OCI-LY7 (cell line): ENCODE data around the gene HPCAL4. TPM values are rescaled to one million over a fixed set of nuclear protein-coding genes. Genes with fewer than 3 reads are reported as not detected.
A peak's percentile ranks its signal among the peaks of the same experiment; 100 is the strongest.

Experiments used
- BruUV-seq: library from RNA; stranded (reverse); fragments of 400-500 nt; replicated peaks from 2 replicates; lab custom pipeline; 2021; lab: Mats Ljungman, UMichigan
- CTCF ChIA-PET: fragments of 300-600 bp; sonication (Branson Sonifier 250); formaldehyde crosslinking; loops from one replicate; lab custom pipeline; 2022; ENCODE audit warnings: antibody characterized with exemption; ENCODE audit not compliant: unreplicated experiment; lab: Charles Lee
- POLR2A ChIA-PET: fragments of 300-600 bp; sonication (Branson Sonifier 250); formaldehyde crosslinking; loops from one replicate; lab custom pipeline; 2022; ENCODE audit warnings: antibody characterized with exemption; lab: Charles Lee
- DNase-seq: peaks from one replicate; pipeline ENCODE4 v3.0.0-alpha.2; 2015; ENCODE audit warnings: low spot score
- H2AFZ ChIP-seq: fragments of 200-600 bp; sonication (generic), shearing (Covaris generic); 2 replicates; pipeline ENCODE4 v1.6.1; 2014; ENCODE audit warnings: mild to moderate bottlenecking, antibody characterized with exemption, low read length, moderate library complexity
- H3K27ac ChIP-seq: fragments of 200-600 bp; sonication (generic); 2 replicates; pipeline ENCODE4 v1.5.1; 2014; ENCODE audit warnings: mixed run types, low read depth, mild to moderate bottlenecking, moderate library complexity, low read length, inconsistent platforms; ENCODE audit not compliant: poor library complexity, severe bottlenecking
- H3K36me3 ChIP-seq: fragments of 200-600 bp; sonication (generic); 2 replicates; pipeline ENCODE4 v1.6.1; 2014; ENCODE audit warnings: mild to moderate bottlenecking, antibody characterized with exemption, low read length, moderate library complexity, mixed read lengths; ENCODE audit not compliant: insufficient read depth
- H3K4me1 ChIP-seq: fragments of 200-600 bp; sonication (generic); 2 replicates; pipeline ENCODE4 v1.5.1; 2014; ENCODE audit warnings: mild to moderate bottlenecking, low read length; ENCODE audit not compliant: insufficient read depth, poor library complexity, severe bottlenecking
- H3K4me2 ChIP-seq: fragments of 200-600 bp; sonication (generic); 2 replicates; pipeline ENCODE4 v1.6.1; 2014; ENCODE audit warnings: mild to moderate bottlenecking, low read length
- H3K4me3 ChIP-seq: fragments of 200-600 bp; sonication (generic); 2 replicates; pipeline ENCODE4 v1.5.1; 2014; ENCODE audit warnings: mild to moderate bottlenecking, low read depth, low read length; ENCODE audit not compliant: poor library complexity, severe bottlenecking
- H3K79me2 ChIP-seq: fragments of 200-600 bp; sonication (generic); 2 replicates; pipeline ENCODE4 v1.6.1; 2016; ENCODE audit warnings: low read depth, mild to moderate bottlenecking, low read length, moderate library complexity, mixed read lengths; ENCODE audit not compliant: insufficient read depth
- H3K9me2 ChIP-seq: fragments of 200-600 bp; sonication (generic); 2 replicates; pipeline ENCODE4 v1.6.1; 2016; ENCODE audit warnings: mild to moderate bottlenecking, low read length, mixed read lengths; ENCODE audit not compliant: insufficient read depth
- H3K9me3 ChIP-seq: fragments of 200-600 bp; sonication (generic); 2 replicates; pipeline ENCODE4 v1.6.1; 2014; ENCODE audit warnings: mild to moderate bottlenecking, mixed run types, low read length, mixed read lengths
- H4K20me1 ChIP-seq: fragments of 200-600 bp; sonication (generic); 2 replicates; pipeline ENCODE4 v1.6.1; 2014; ENCODE audit warnings: mild to moderate bottlenecking, antibody characterized with exemption, low read length, moderate library complexity, mixed read lengths; ENCODE audit not compliant: insufficient read depth
- EZH2phosphoT487 ChIP-seq: fragments of 200-600 bp; sonication (generic); IDR thresholded peaks from 2 replicates; pipeline ENCODE4 v1.6.1; 2018; ENCODE audit warnings: low read depth, borderline replicate concordance, mild to moderate bottlenecking, mixed run types, antibody characterized with exemption, low read length, moderate library complexity, mixed read lengths
- intact Hi-C: fragments of 100-400 bp; cut with micrococcal nuclease; formaldehyde crosslinking; loops from one replicate; pipeline ENCODE4 v1.10.0; 2022; ENCODE audit not compliant: unreplicated experiment
- total RNA-seq, 2 experiments: library from RNA; depleted of rRNA in 1 of 2; stranded (reverse); fragments of >200 nt in 1 of 2; shearing (Covaris generic) in 1 of 2; gene quantifications; 2 replicates each; pipeline ENCODE4 v1.2.3, GENCODE V29; 2014 to 2022
- TF ChIP-seq, protein P1 (sequence below): fragments of 200-600 bp; sonication (generic); conservative IDR thresholded peaks from 2 replicates; pipeline ENCODE4 v1.5.1; 2014; ENCODE audit warnings: mild to moderate bottlenecking, antibody characterized with exemption, low read length, moderate library complexity, mixed read lengths

Gene HPCAL4
- total RNA-seq, 2 experiments from 2014 or later, result not detected

- Histone ChIP-seq H4K20me1 (no peaks in the 10 kb centered on the region), H3K79me2 (no peaks in the 10 kb centered on the region), H3K4me2 (peak overlapping the region; percentile 50), H3K9me3 (no peaks in the 10 kb centered on the region), H2AFZ (peak overlapping the region; percentile 98), H3K4me1 (peaks cover 5% of the 10 kb centered on the region), H3K4me3 (peak overlapping the region; percentile 37), H3K27ac (no peak overlapping the region), H3K9me2 (no peaks in the 10 kb centered on the region), H3K36me3 (no peaks in the 10 kb centered on the region)
- intact Hi-C loops, result loop anchor here (5.0 kb wide), 1 partner anchor 64 kb away; no protein-coding TSS in a partner anchor
- POLR2A ChIA-PET, result interaction anchor here (0.5 to 1.4 kb wide), 3 partner anchors 16 to 171 kb away, joined by 3 read pairs; no protein-coding TSS in a partner anchor
- no peak for TF ChIP-seq EZH2phosphoT487
- TF ChIP-seq, protein P1, sequence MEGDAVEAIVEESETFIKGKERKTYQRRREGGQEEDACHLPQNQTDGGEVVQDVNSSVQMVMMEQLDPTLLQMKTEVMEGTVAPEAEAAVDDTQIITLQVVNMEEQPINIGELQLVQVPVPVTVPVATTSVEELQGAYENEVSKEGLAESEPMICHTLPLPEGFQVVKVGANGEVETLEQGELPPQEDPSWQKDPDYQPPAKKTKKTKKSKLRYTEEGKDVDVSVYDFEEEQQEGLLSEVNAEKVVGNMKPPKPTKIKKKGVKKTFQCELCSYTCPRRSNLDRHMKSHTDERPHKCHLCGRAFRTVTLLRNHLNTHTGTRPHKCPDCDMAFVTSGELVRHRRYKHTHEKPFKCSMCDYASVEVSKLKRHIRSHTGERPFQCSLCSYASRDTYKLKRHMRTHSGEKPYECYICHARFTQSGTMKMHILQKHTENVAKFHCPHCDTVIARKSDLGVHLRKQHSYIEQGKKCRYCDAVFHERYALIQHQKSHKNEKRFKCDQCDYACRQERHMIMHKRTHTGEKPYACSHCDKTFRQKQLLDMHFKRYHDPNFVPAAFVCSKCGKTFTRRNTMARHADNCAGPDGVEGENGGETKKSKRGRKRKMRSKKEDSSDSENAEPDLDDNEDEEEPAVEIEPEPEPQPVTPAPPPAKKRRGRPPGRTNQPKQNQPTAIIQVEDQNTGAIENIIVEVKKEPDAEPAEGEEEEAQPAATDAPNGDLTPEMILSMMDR, result peak; percentile 95
- peak; percentile 80 for DNase-seq
- BruUV-seq, result no TSS peak
- CTCF ChIA-PET, result interaction anchor here (0.6 to 1.7 kb wide), 6 partner anchors 10 to 52 kb away, joined by 3 to 8 read pairs (median 4); no protein-coding TSS in a partner anchor
These were observed 33.2 kb downstream of the HPCAL4 start for GRCh38 chr1:39657923-39658485.

DNA sequence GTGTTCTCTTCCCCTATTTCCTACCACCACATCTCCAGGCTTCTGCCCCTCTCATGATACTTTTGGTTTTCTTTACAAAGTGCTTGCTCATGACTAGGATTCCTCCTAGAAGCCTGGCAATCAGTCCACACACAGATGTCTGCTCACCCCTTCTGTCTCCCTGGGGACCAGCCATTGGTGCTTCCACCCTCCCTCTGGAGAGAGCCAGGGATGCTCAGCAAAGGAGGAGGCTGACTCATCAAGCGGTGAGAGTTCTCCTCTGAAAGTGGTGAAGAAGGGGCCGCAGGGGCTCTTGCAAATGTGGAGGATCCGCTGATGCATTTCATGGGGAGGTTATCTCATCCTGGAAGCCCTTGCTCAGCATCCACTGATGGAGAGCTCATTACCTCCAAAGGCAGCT is 33.8 kb downstream of the HPCAL4 start:
- Histone ChIP-seq H3K4me1 (peaks cover 5% of the 10 kb centered on the region), H3K27ac (no peak overlapping the region), H3K4me2 (peak overlapping the region; percentile 50), H3K9me3 (no peaks in the 10 kb centered on the region), H3K4me3 (peak overlapping the region; percentile 37), H3K79me2 (no peaks in the 10 kb centered on the region), H4K20me1 (no peaks in the 10 kb centered on the region), H2AFZ (peak overlapping the region; percentile 98), H3K9me2 (no peaks in the 10 kb centered on the region), H3K36me3 (no peaks in the 10 kb centered on the region)
- ChIA-PET POLR2A (interaction anchor here (0.5 to 1.4 kb wide), 3 partner anchors 16 to 171 kb away, joined by 3 read pairs; no protein-coding TSS in a partner anchor), CTCF (interaction anchor here (0.6 to 1.7 kb wide), 4 partner anchors 9 to 51 kb away, joined by 3 to 7 read pairs (median 3); no protein-coding TSS in a partner anchor)
- intact Hi-C loops, result loop anchor here (5.0 kb wide), 1 partner anchor 65 kb away; no protein-coding TSS in a partner anchor
- BruUV-seq, result no TSS peak
- DNase-seq, result no peak
- TF ChIP-seq EZH2phosphoT487, result no peak
- TF ChIP-seq, protein P1, result no peak

GRCh38 chr1:39656391-39656790 is 34.8 kb downstream of the HPCAL4 start:
- ChIA-PET CTCF (no interaction called here), POLR2A (no interaction called here)
- intact Hi-C loops, result loop anchor here (5.0 kb wide), 1 partner anchor 66 kb away; no protein-coding TSS in a partner anchor
- Histone ChIP-seq H3K4me3 (no peak overlapping the region), H3K27ac (no peak overlapping the region), H3K36me3 (no peaks in the 10 kb centered on the region), H3K9me3 (no peaks in the 10 kb centered on the region), H4K20me1 (no peaks in the 10 kb centered on the region), H2AFZ (no peak overlapping the region), H3K4me2 (no peak overlapping the region), H3K9me2 (no peaks in the 10 kb centered on the region), H3K4me1 (peaks cover 5% of the 10 kb centered on the region), H3K79me2 (no peaks in the 10 kb centered on the region)
- BruUV-seq, result no TSS peak
- no peak for DNase-seq
- TF ChIP-seq, protein P1, result no peak
- TF ChIP-seq EZH2phosphoT487, result no peak
